K562 (cell line): Measurements from ENCODE around the gene NFS1. TPM values are rescaled to one million over a fixed set of nuclear protein-coding genes. Genes with fewer than 3 reads are reported as not detected.

Experiments
- JUND ChIP-seq, 2 experiments: IDR thresholded peaks; 2 replicates in 1 of 2; 3 replicates in 1 of 2; pipeline ENCODE4 v1.6.1; 2011; ENCODE audit warnings: borderline replicate concordance in 2 of 2, low read depth in 2 of 2, low read length in 2 of 2, improper control_type of control experiment in 1 of 2, missing biosample characterization in 1 of 2, missing genetic modification characterization in 1 of 2, missing genetic modification reagents in 1 of 2
- KDM2B ChIP-seq: fragments of 250-450 bp; sonication (Bioruptor Pico); IDR thresholded peaks from 2 replicates; pipeline ENCODE4 v1.8.0; 2021; ENCODE audit warnings: mild to moderate bottlenecking, moderate library complexity
- NFIC ChIP-seq: fragments of 450-650 bp; IDR thresholded peaks from 2 replicates; pipeline ENCODE4 v1.6.1; 2017; ENCODE audit warnings: mild to moderate bottlenecking, inconsistent platforms
- PCBP1 ChIP-seq: fragments of 200-400 bp; formaldehyde crosslinking; IDR thresholded peaks from 2 replicates; pipeline ENCODE4 v1.6.1; 2018; ENCODE audit warnings: mild to moderate bottlenecking, low read depth, low read length; ENCODE audit not compliant: poor library complexity, severe bottlenecking
- SMAD4 ChIP-seq: fragments of 250-450 bp; sonication (Bioruptor Pico); conservative IDR thresholded peaks from 2 replicates; pipeline ENCODE4 v1.8.0; 2021; ENCODE audit warnings: inconsistent platforms, mild to moderate bottlenecking, moderate library complexity
- SP1 ChIP-seq: sonication (generic); formaldehyde crosslinking; IDR thresholded peaks from 2 replicates; pipeline ENCODE4 v1.8.1; 2022; ENCODE audit warnings: mild to moderate bottlenecking, missing genetic modification reagents
- STAT5B ChIP-seq: fragments of 250-450 bp; sonication (Bioruptor Pico); IDR thresholded peaks from 2 replicates; pipeline ENCODE4 v1.8.0; 2021; ENCODE audit warnings: mild to moderate bottlenecking, inconsistent platforms
- TCF3 ChIP-seq: sonication (generic); formaldehyde crosslinking; IDR thresholded peaks from 2 replicates; pipeline ENCODE4 v1.4.0; 2020; ENCODE audit warnings: mild to moderate bottlenecking, missing genetic modification reagents
- TFAM ChIP-seq: fragments of 250-450 bp; sonication (Bioruptor Pico); conservative IDR thresholded peaks from 2 replicates; pipeline ENCODE4 v1.5.0; 2021; ENCODE audit warnings: mild to moderate bottlenecking, moderate library complexity
- ZBTB17 ChIP-seq: fragments of 450-650 bp; formaldehyde crosslinking; IDR thresholded peaks from 2 replicates; pipeline ENCODE4 v1.4.0; 2020; ENCODE audit warnings: mild to moderate bottlenecking
- ZFP36 ChIP-seq: fragments of 150-350 bp; IDR thresholded peaks from 2 replicates; pipeline ENCODE4 v1.6.1; 2018; ENCODE audit warnings: low read length, low read depth; ENCODE audit not compliant: partially characterized antibody
- ZNF140 ChIP-seq: fragments of 250-450 bp; sonication (Bioruptor Pico); IDR thresholded peaks from 2 replicates; pipeline ENCODE4 v1.8.0; 2021; ENCODE audit warnings: moderate library complexity, mild to moderate bottlenecking, inconsistent platforms
- ZNF232 ChIP-seq: sonication (generic); formaldehyde crosslinking; IDR thresholded peaks from 2 replicates; pipeline ENCODE4 v1.8.0; 2022; ENCODE audit warnings: mild to moderate bottlenecking, missing genetic modification reagents
- ZNF274 ChIP-seq: IDR thresholded peaks from 2 replicates; pipeline ENCODE4 v1.6.1; 2011; ENCODE audit warnings: low read depth, mild to moderate bottlenecking, low read length, moderate library complexity, borderline replicate concordance
- ZZZ3 ChIP-seq: fragments of 450-650 bp; IDR thresholded peaks from 2 replicates; pipeline ENCODE4 v1.6.1; 2016; ENCODE audit warnings: antibody characterized with exemption, mild to moderate bottlenecking, moderate library complexity
- polyA plus RNA-seq, 8 experiments: library from polyadenylated mRNA; depleted of rRNA in 4 of 8; stranded (reverse) in 5 of 8; unstranded in 3 of 8; fragments of >200 nt; fragmentation: Nextera tagmentation in 2 of 8; fragmentation: Illumina TruSeq in 1 of 8; extraction: Ambion mirVana in 2 of 8; extraction: Trizol in 1 of 8; gene quantifications; 2 replicates each; pipeline versions ENCODE4 v1.2.1 to v1.2.3, GENCODE V29; 2011 to 2014; ENCODE audit warnings: inconsistent platforms in 1 of 8, missing spikeins in 1 of 8
- total RNA-seq, 7 experiments: library from RNA; depleted of rRNA in 6 of 7; stranded (reverse); fragments of >200 nt in 6 of 7; fragmentation: Illumina TruSeq in 2 of 7; extraction: Trizol in 2 of 7; gene quantifications; 2 replicates each; pipeline versions ENCODE4 v1.2.1 to v1.2.3, GENCODE V29; 2011 to 2021; ENCODE audit warnings: low replicate concordance in 1 of 7
- TF ChIP-seq, protein P1 (sequence below): fragments of 450-650 bp; IDR thresholded peaks from 2 replicates; pipeline ENCODE4 v1.6.1; 2014; ENCODE audit warnings: low read depth, mild to moderate bottlenecking, moderate library complexity, borderline replicate concordance
- TF ChIP-seq, protein P2 (sequence below), 2 experiments: fragments of 450-650 bp; IDR thresholded peaks; 2 replicates each; pipeline ENCODE4 v1.6.1; 2016; ENCODE audit warnings: mild to moderate bottlenecking in 2 of 2, borderline replicate concordance in 1 of 2, low read depth in 1 of 2, moderate library complexity in 1 of 2

The NFS1 gene
- total and polyA plus RNA-seq, 9 of the 15 experiments (the other 6 are each of a cell fraction or from before 2014, with no cell fraction given) = 11.5 to 84.8 (median 47.1) TPM

DNA sequence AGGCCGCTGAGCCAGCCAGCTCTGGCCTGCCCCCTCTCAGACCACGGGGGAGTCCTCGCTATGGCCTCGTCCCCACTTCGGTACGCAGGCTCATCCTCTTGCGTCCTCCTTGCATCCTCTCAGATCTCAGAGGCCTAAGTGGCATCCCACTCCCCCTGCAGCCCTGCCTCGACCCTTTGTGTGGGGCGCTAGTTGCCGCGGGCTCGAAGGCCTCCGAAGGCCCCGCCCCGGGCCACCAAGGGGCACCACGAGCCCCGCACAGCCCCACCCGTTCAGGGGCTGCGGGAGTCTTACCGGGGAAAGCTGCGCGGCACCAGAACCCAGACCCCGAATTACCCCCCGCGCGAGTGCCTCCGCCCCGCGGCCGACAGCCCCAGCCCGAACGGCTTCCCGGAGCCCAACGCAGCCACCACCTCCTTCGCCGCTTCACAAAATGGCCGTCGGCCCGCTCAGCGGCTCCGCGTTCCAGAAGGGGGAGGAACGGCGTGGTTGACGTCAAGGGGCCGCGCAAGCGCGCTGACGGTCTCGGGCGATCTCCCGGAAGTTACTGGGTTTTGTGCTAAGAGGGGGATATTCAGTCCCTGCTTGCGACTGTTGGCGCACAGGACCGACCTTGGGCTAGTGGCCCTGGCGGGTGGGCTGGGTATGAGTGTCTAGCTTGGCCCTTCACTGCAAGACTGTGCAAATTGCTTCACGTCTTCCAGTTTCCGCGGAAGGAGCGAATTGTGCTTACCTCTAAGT lies 34.5 kb downstream of the NFS1 start, which contains the start of the genes CPNE1 and RBM12 (continued):
- TF ChIP-seq, protein P1, sequence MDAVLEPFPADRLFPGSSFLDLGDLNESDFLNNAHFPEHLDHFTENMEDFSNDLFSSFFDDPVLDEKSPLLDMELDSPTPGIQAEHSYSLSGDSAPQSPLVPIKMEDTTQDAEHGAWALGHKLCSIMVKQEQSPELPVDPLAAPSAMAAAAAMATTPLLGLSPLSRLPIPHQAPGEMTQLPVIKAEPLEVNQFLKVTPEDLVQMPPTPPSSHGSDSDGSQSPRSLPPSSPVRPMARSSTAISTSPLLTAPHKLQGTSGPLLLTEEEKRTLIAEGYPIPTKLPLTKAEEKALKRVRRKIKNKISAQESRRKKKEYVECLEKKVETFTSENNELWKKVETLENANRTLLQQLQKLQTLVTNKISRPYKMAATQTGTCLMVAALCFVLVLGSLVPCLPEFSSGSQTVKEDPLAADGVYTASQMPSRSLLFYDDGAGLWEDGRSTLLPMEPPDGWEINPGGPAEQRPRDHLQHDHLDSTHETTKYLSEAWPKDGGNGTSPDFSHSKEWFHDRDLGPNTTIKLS = peak; percentile 61; the same call in 1 of the 2 replicates
- TF ChIP-seq SP1 (CRISPR knock-in tag) (peak; percentile 81), ZNF232 (no peak), ZZZ3 (no peak), PCBP1 (peak; percentile 84), NFIC (peak; percentile 44; the same call in 1 of the 2 replicates), TCF3 (CRISPR knock-in tag) (no peak; the same call in 1 of the 2 replicates), SMAD4 (no peak), ZBTB17 (CRISPR knock-in tag) (no peak; the same call in none of the 2 replicates), STAT5B (no peak), ZNF140 (CRISPR knock-in tag) (no peak), ZNF274 (no peak), ZFP36 (no peak), TFAM (no peak), KDM2B (CRISPR knock-in tag) (0 out of 2 replicates have a peak, but pooled peaks have one; percentile 5), JUND (IDR thresholded peaks at IDR 0.05; ENCODE audit: borderline replicate concordance, low read depth, low read length) (peak; percentile 60), JUND (tag; IDR thresholded peaks at IDR 0.05; ENCODE audit: borderline replicate concordance, low read depth, low read length) (peak; percentile 36; the same call in 1 of the 3 replicates)
- TF ChIP-seq, protein P2, sequence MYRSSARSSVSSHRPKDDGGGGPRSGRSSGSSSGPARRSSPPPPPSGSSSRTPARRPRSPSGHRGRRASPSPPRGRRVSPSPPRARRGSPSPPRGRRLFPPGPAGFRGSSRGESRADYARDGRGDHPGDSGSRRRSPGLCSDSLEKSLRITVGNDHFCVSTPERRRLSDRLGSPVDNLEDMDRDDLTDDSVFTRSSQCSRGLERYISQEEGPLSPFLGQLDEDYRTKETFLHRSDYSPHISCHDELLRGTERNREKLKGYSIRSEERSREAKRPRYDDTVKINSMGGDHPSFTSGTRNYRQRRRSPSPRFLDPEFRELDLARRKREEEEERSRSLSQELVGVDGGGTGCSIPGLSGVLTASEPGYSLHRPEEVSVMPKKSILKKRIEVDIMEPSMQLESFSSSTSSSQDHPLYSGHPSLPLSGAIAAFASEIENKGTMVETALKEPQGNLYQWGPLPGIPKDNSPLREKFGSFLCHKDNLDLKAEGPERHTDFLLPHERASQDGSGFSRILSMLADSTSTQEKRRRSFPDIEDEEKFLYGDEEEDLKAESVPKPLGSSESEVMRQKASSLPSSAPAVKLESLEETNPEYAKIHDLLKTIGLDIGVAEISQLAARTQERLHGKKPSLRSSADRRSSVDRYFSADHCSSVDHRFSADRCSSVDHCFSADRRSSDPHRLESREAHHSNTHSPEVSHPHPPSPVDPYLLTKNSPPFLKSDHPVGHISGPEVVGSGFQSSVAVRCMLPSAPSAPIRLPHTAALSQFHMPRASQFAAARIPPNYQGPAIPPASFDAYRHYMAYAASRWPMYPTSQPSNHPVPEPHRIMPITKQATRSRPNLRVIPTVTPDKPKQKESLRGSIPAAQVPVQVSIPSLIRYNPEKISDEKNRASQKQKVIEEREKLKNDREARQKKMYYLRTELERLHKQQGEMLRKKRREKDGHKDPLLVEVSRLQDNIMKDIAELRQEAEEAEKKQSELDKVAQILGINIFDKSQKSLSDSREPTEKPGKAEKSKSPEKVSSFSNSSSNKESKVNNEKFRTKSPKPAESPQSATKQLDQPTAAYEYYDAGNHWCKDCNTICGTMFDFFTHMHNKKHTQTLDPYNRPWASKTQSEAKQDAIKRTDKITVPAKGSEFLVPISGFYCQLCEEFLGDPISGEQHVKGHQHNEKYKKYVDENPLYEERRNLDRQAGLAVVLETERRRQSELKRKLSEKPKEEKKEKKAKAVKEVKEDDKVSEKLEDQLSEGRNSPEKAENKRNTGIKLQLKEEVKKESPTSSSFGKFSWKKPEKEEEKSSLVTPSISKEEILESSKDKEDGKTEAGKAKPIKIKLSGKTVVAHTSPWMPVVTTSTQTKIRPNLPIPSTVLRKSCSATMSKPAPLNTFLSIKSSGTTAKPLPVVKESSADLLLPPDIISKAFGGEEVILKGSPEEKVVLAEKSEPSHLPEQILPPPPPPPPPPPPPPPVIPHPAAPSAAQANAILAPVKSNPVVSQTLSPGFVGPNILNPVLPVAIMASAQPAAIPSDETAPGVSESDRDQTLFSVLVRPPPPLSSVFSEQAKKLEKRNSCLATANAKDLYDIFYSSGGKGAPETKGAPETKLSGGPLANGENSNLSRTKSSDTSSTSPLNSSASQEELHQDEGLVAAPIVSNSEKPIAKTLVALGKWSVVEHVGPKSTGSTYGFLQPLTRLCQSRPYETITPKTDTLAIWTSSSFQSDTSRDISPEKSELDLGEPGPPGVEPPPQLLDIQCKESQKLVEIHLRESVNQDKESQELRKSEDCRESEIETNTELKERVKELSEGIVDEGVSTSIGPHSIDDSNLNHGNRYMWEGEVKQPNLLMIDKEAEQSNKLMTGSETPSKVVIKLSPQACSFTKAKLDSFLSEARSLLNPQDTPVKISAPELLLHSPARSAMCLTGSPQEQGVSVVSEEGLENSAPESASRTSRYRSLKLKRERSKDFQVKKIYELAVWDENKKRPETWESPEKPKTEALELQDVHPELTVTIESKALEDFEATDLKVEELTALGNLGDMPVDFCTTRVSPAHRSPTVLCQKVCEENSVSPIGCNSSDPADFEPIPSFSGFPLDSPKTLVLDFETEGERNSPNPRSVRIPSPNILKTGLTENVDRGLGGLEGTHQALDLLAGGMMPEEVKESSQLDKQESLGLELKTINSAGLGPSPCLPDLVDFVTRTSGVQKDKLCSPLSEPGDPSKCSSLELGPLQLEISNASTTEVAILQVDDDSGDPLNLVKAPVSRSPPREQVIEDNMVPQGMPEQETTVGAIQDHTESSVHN (IDR thresholded peaks at IDR 0.05; ENCODE audit: borderline replicate concordance in 1 of 2, low read depth in 1 of 2) = no peak
